ENCODE measurements around the gene SPACA9. TPM values are rescaled to one million over a fixed set of nuclear protein-coding genes. Genes with fewer than 3 reads are reported as not detected.

Gene SPACA9
- total and polyA plus RNA-seq, 2 experiments from 2014 or later, result 1.1 to 1.5 TPM

DNA sequence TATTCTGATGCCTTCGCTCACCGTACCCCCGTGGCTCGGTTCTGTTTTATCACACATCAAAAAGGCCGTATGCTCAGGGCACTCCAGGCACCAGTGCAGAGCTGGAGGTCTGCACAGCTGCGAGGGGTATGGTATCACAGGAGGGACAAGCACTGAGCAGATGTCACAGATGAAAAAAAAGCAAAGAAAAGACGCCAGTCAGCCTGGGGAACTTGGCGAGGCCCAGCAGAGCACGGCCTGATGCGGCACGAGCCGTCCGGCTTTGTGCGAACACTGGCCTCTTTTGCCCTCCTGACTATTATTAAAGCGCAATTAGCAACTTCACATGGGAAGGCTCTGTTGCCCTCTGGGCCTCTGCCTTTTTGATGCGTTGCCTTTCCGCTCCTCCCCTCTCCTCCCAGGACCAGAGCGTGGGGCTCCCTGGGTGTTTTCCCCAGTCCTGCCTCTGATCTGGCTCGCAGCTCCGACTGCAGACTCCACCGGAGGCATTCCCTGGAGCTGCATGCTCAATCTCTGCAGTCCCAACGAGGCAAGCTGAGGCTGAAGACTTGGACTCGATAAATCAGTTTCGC is 45.1 kb upstream of the SPACA9 start:
- Histone ChIP-seq H3K27ac (ENCODE audit: low read depth) (no peak overlapping the region), H3K4me1 (ENCODE audit: insufficient read depth) (no peaks in the 10 kb centered on the region), H3K79me2 (replicated peaks; ENCODE audit: insufficient read depth) (no peaks in the 10 kb centered on the region), H3F3A (replicated peaks; ENCODE audit: low read depth) (no peaks in the 10 kb centered on the region), H3K27me3 (ENCODE audit: insufficient read depth) (no peaks in the 10 kb centered on the region), H3K36me3 (ENCODE audit: insufficient read depth) (no peaks in the 10 kb centered on the region), H3K4me2 (no peak overlapping the region), H2AFZ (peak overlapping the region; percentile 76; the same call in 1 of the 2 replicates), H4K20me1 (replicated peaks; ENCODE audit: insufficient read depth) (no peaks in the 10 kb centered on the region), H3K4me3 (no peak overlapping the region), H3K9me2 (ENCODE audit: insufficient read depth) (no peaks in the 10 kb centered on the region)
- Mint-ChIP-seq H3K4me3 (no peak overlapping the region), H3K27me3 (ENCODE audit: insufficient read depth, low read depth, poor library complexity) (no peaks in the 10 kb centered on the region), H3K4me1 (peaks cover 4% of the 10 kb centered on the region; the same call in 2 of the 3 replicates), H3K36me3 (ENCODE audit: low read depth) (no peaks in the 10 kb centered on the region), H3K27ac (no peak overlapping the region; the same call in 1 of the 2 replicates), H3K9me3 (no peaks in the 10 kb centered on the region)
- DNase-seq (ENCODE audit: low spot score) (no peak), ATAC-seq (peak; percentile 58)
- no peak for TF ChIP-seq NANOG (IDR thresholded peaks at IDR 0.05; ENCODE audit: borderline replicate concordance)
- TF ChIP-seq, protein P1, sequence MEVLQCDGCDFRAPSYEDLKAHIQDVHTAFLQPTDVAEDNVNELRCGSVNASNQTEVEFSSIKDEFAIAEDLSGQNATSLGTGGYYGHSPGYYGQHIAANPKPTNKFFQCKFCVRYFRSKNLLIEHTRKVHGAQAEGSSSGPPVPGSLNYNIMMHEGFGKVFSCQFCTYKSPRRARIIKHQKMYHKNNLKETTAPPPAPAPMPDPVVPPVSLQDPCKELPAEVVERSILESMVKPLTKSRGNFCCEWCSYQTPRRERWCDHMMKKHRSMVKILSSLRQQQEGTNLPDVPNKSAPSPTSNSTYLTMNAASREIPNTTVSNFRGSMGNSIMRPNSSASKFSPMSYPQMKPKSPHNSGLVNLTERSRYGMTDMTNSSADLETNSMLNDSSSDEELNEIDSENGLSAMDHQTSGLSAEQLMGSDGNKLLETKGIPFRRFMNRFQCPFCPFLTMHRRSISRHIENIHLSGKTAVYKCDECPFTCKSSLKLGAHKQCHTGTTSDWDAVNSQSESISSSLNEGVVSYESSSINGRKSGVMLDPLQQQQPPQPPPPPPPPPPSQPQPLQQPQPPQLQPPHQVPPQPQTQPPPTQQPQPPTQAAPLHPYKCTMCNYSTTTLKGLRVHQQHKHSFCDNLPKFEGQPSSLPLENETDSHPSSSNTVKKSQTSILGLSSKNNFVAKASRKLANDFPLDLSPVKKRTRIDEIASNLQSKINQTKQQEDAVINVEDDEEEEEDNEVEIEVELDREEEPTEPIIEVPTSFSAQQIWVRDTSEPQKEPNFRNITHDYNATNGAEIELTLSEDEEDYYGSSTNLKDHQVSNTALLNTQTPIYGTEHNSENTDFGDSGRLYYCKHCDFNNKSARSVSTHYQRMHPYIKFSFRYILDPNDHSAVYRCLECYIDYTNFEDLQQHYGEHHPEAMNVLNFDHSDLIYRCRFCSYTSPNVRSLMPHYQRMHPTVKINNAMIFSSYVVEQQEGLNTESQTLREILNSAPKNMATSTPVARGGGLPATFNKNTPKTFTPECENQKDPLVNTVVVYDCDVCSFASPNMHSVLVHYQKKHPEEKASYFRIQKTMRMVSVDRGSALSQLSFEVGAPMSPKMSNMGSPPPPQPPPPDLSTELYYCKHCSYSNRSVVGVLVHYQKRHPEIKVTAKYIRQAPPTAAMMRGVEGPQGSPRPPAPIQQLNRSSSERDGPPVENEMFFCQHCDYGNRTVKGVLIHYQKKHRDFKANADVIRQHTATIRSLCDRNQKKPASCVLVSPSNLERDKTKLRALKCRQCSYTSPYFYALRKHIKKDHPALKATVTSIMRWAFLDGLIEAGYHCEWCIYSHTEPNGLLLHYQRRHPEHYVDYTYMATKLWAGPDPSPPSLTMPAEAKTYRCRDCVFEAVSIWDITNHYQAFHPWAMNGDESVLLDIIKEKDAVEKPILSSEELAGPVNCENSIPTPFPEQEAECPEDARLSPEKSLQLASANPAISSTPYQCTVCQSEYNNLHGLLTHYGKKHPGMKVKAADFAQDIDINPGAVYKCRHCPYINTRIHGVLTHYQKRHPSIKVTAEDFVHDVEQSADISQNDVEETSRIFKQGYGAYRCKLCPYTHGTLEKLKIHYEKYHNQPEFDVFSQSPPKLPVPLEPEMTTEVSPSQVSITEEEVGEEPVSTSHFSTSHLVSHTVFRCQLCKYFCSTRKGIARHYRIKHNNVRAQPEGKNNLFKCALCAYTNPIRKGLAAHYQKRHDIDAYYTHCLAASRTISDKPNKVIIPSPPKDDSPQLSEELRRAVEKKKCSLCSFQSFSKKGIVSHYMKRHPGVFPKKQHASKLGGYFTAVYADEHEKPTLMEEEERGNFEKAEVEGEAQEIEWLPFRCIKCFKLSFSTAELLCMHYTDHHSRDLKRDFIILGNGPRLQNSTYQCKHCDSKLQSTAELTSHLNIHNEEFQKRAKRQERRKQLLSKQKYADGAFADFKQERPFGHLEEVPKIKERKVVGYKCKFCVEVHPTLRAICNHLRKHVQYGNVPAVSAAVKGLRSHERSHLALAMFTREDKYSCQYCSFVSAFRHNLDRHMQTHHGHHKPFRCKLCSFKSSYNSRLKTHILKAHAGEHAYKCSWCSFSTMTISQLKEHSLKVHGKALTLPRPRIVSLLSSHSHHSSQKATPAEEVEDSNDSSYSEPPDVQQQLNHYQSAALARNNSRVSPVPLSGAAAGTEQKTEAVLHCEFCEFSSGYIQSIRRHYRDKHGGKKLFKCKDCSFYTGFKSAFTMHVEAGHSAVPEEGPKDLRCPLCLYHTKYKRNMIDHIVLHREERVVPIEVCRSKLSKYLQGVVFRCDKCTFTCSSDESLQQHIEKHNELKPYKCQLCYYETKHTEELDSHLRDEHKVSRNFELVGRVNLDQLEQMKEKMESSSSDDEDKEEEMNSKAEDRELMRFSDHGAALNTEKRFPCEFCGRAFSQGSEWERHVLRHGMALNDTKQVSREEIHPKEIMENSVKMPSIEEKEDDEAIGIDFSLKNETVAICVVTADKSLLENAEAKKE (CRISPR knock-in tag; IDR thresholded peaks at IDR 0.05), result no peak
- TF ChIP-seq ZNF114 (CRISPR knock-in tag; IDR thresholded peaks at IDR 0.05), result no peak
- TF ChIP-seq, protein P2, sequence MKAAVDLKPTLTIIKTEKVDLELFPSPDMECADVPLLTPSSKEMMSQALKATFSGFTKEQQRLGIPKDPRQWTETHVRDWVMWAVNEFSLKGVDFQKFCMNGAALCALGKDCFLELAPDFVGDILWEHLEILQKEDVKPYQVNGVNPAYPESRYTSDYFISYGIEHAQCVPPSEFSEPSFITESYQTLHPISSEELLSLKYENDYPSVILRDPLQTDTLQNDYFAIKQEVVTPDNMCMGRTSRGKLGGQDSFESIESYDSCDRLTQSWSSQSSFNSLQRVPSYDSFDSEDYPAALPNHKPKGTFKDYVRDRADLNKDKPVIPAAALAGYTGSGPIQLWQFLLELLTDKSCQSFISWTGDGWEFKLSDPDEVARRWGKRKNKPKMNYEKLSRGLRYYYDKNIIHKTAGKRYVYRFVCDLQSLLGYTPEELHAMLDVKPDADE (IDR thresholded peaks at IDR 0.05), result no peak
- TF ChIP-seq EZH2 (IDR thresholded peaks at IDR 0.05; ENCODE audit: low read depth, unreplicated experiment), result no peak
- no peak for TF ChIP-seq EZH2phosphoT487 (IDR thresholded peaks at IDR 0.05; ENCODE audit: unreplicated experiment)
- no peak for TF ChIP-seq POLR2AphosphoS5 (IDR thresholded peaks at IDR 0.05; ENCODE audit: low read depth)
- TF ChIP-seq, protein P3, sequence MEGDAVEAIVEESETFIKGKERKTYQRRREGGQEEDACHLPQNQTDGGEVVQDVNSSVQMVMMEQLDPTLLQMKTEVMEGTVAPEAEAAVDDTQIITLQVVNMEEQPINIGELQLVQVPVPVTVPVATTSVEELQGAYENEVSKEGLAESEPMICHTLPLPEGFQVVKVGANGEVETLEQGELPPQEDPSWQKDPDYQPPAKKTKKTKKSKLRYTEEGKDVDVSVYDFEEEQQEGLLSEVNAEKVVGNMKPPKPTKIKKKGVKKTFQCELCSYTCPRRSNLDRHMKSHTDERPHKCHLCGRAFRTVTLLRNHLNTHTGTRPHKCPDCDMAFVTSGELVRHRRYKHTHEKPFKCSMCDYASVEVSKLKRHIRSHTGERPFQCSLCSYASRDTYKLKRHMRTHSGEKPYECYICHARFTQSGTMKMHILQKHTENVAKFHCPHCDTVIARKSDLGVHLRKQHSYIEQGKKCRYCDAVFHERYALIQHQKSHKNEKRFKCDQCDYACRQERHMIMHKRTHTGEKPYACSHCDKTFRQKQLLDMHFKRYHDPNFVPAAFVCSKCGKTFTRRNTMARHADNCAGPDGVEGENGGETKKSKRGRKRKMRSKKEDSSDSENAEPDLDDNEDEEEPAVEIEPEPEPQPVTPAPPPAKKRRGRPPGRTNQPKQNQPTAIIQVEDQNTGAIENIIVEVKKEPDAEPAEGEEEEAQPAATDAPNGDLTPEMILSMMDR (conservative IDR thresholded peaks at IDR 0.05; ENCODE audit: low read depth in 2 of 2), result no peak
- TF ChIP-seq, protein P4, sequence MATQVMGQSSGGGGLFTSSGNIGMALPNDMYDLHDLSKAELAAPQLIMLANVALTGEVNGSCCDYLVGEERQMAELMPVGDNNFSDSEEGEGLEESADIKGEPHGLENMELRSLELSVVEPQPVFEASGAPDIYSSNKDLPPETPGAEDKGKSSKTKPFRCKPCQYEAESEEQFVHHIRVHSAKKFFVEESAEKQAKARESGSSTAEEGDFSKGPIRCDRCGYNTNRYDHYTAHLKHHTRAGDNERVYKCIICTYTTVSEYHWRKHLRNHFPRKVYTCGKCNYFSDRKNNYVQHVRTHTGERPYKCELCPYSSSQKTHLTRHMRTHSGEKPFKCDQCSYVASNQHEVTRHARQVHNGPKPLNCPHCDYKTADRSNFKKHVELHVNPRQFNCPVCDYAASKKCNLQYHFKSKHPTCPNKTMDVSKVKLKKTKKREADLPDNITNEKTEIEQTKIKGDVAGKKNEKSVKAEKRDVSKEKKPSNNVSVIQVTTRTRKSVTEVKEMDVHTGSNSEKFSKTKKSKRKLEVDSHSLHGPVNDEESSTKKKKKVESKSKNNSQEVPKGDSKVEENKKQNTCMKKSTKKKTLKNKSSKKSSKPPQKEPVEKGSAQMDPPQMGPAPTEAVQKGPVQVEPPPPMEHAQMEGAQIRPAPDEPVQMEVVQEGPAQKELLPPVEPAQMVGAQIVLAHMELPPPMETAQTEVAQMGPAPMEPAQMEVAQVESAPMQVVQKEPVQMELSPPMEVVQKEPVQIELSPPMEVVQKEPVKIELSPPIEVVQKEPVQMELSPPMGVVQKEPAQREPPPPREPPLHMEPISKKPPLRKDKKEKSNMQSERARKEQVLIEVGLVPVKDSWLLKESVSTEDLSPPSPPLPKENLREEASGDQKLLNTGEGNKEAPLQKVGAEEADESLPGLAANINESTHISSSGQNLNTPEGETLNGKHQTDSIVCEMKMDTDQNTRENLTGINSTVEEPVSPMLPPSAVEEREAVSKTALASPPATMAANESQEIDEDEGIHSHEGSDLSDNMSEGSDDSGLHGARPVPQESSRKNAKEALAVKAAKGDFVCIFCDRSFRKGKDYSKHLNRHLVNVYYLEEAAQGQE (IDR thresholded peaks at IDR 0.05; ENCODE audit: unreplicated experiment), result no peak
- no peak for TF ChIP-seq ZNF331 (CRISPR knock-in tag; IDR thresholded peaks at IDR 0.05; ENCODE audit: low read depth)
- no peak for TF ChIP-seq JUNB (IDR thresholded peaks at IDR 0.05; ENCODE audit: unreplicated experiment)
- no peak for TF ChIP-seq STAT1 (IDR thresholded peaks at IDR 0.05; ENCODE audit: unreplicated experiment)
- no peak for TF ChIP-seq CREB1 (CRISPR knock-in tag; IDR thresholded peaks at IDR 0.05; ENCODE audit: low read depth)

All from GM23338 (cell line).